A673 (cell line): ENCODE data around the gene SPATA25. TPM values are rescaled to one million over a fixed set of nuclear protein-coding genes. Genes with fewer than 3 reads are reported as not detected.

Source experiments
- Bru-seq: library from RNA; stranded (reverse); fragments of 400-500 nt; gene quantifications from one replicate; lab custom pipeline; 2021; lab: Mats Ljungman, UMichigan
- BruChase-seq, 2 experiments: library from RNA; stranded (reverse); fragments of 400-500 nt; gene quantifications; one replicate each; lab custom pipeline; 2021; lab: Mats Ljungman, UMichigan
- BruUV-seq: library from RNA; stranded (reverse); fragments of 400-500 nt; replicated peaks from 2 replicates; lab custom pipeline; 2021; lab: Mats Ljungman, UMichigan
- CTCF ChIA-PET: fragments of 300-600 bp; sonication (Branson Sonifier 250); formaldehyde crosslinking; loops from one replicate; lab custom pipeline; 2022; ENCODE audit warnings: antibody characterized with exemption; lab: Charles Lee
- POLR2A ChIA-PET: fragments of 300-600 bp; sonication (Branson Sonifier 250); formaldehyde crosslinking; loops from one replicate; lab custom pipeline; 2022; ENCODE audit warnings: antibody characterized with exemption; ENCODE audit not compliant: low non-redundant PET; lab: Charles Lee
- DNase-seq: peaks from one replicate; pipeline ENCODE4 v3.0.0-alpha.2; 2015; ENCODE audit warnings: low spot score
- H3K27ac ChIP-seq: fragments of 200-600 bp; sonication (generic); 2 replicates; pipeline ENCODE4 v1.5.1; 2016; ENCODE audit warnings: mixed run types, low read depth, mild to moderate bottlenecking, mixed read lengths, antibody characterized with exemption, low read length; ENCODE audit not compliant: poor library complexity, severe bottlenecking
- H3K27me3 ChIP-seq: fragments of 200-600 bp; sonication (generic); replicated peaks from 2 replicates; pipeline ENCODE4 v1.6.1; 2017; ENCODE audit warnings: mixed run types, low read depth, mild to moderate bottlenecking, mixed read lengths, antibody characterized with exemption, low read length; ENCODE audit not compliant: insufficient read depth, poor library complexity
- H3K36me3 ChIP-seq: fragments of 200-600 bp; sonication (generic); 2 replicates; pipeline ENCODE4 v1.6.1; 2016; ENCODE audit warnings: mixed run types, mild to moderate bottlenecking, mixed read lengths, antibody characterized with exemption, low read length; ENCODE audit not compliant: insufficient read depth, poor library complexity, severe bottlenecking
- H3K4me1 ChIP-seq: fragments of 200-600 bp; sonication (generic); 2 replicates; pipeline ENCODE4 v1.6.1; 2017; ENCODE audit warnings: mixed run types, mild to moderate bottlenecking, mixed read lengths, antibody characterized with exemption, low read length; ENCODE audit not compliant: insufficient read depth, poor library complexity, severe bottlenecking
- H3K4me3 ChIP-seq: fragments of 200-600 bp; sonication (generic); 2 replicates; pipeline ENCODE4 v1.5.1; 2016; ENCODE audit warnings: low read depth, mixed run types, mild to moderate bottlenecking, mixed read lengths, low read length; ENCODE audit not compliant: poor library complexity, severe bottlenecking
- H3K9me3 ChIP-seq: fragments of 200-600 bp; sonication (generic); 2 replicates; pipeline ENCODE4 v1.6.1; 2016; ENCODE audit warnings: mixed run types, low read depth, mild to moderate bottlenecking, mixed read lengths, antibody characterized with exemption, low read length; ENCODE audit not compliant: poor library complexity, severe bottlenecking
- EZH2 ChIP-seq: fragments of 200-600 bp; sonication (generic); IDR thresholded peaks from 2 replicates; pipeline ENCODE4 v1.6.1; 2017; ENCODE audit warnings: borderline replicate concordance, low read depth, mild to moderate bottlenecking, mixed read lengths, antibody characterized with exemption, low read length; ENCODE audit not compliant: poor library complexity, severe bottlenecking
- intact Hi-C: fragments of 100-400 bp; cut with micrococcal nuclease; formaldehyde crosslinking; loops from one replicate; pipeline ENCODE4 v1.10.0; 2022; ENCODE audit not compliant: unreplicated experiment
- long read RNA-seq: library from polyadenylated mRNA; stranded (forward); transcript quantifications from one replicate; pipeline ENCODE4 v2.0.0, GENCODE V29; 2022
- total RNA-seq: library from RNA; stranded (reverse); gene quantifications from 2 replicates; pipeline ENCODE4 v1.2.3, GENCODE V29; 2021
- TF ChIP-seq, protein P1 (sequence below): fragments of 300-800, 200-600 bp; sonication (generic); conservative IDR thresholded peaks from 2 replicates; pipeline ENCODE4 v1.5.1; 2017; ENCODE audit warnings: low read depth, mild to moderate bottlenecking, antibody characterized with exemption, low read length, moderate library complexity, mixed read lengths

SPATA25 gene
- total RNA-seq (1.9 and 2.0 TPM in 2 replicates), Bru-seq, nascent RNA (percentile 50 among the genes with signal in this experiment), BruChase-seq, experiment 1, labeled RNA remaining after a 2-hour chase (percentile 53 among the genes with signal in this experiment), BruChase-seq, experiment 2, labeled RNA remaining after a 6-hour chase (percentile 63 among the genes with signal in this experiment)
- long read RNA-seq = 0 reads

GRCh38 chr20:45887346-45887715 is at the start of gene SPATA25:
Gene SPATA25, minus strand, starts transcription at chr20:45887622. Its CDS starts 32 bp downstream, at chr20:45887590.
- BruUV-seq = no TSS peak
- intact Hi-C loops = no loop called here
- H3K27me3 ChIP-seq = no peaks in the 10 kb centered on the region
- no peak within 1 kb of the TSS for H3K27ac ChIP-seq
- TF ChIP-seq EZH2 = no peak
- TF ChIP-seq, protein P1, sequence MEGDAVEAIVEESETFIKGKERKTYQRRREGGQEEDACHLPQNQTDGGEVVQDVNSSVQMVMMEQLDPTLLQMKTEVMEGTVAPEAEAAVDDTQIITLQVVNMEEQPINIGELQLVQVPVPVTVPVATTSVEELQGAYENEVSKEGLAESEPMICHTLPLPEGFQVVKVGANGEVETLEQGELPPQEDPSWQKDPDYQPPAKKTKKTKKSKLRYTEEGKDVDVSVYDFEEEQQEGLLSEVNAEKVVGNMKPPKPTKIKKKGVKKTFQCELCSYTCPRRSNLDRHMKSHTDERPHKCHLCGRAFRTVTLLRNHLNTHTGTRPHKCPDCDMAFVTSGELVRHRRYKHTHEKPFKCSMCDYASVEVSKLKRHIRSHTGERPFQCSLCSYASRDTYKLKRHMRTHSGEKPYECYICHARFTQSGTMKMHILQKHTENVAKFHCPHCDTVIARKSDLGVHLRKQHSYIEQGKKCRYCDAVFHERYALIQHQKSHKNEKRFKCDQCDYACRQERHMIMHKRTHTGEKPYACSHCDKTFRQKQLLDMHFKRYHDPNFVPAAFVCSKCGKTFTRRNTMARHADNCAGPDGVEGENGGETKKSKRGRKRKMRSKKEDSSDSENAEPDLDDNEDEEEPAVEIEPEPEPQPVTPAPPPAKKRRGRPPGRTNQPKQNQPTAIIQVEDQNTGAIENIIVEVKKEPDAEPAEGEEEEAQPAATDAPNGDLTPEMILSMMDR = no peak
- POLR2A ChIA-PET = no interaction called here
- no peaks in the 10 kb centered on the region for H3K9me3 ChIP-seq
- CTCF ChIA-PET = no interaction called here
- peaks cover 7% of the 10 kb centered on the region for H3K4me1 ChIP-seq
- no peak for DNase-seq
- H3K4me3 ChIP-seq = no peak within 1 kb of the TSS
- H3K36me3 ChIP-seq = peaks cover 18% of the 10 kb centered on the region

DNA sequence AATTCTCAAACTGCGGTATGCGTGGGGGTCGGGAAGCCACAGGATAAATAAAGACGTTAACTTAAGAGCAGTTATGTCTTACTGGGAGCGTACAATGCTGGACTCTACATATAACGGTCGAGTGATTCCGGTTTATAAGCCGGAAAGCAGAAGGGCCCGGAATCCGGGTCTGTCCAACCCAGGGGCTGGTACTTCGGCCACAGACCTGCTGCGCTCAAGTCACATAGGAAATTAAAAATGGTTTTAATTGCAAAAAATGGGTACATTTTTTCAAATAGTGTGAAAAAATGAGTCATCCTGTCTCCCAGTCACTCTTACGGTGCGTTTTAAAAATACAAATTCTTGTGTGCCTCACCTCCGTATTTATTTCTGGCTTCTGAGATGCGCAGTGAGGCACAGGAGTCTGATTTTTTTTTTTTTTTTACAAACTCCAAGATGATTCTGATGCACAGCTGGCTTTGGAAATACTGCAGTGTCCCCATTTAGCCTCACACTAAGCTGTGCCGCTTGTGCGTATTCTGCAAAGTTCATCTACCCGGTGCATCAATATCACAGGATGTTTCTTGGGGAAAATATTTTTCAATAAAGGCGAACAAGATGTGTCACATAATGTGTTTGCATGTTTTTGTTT is 48.1 kb upstream of the SPATA25 start:
- peaks cover 27% of the 10 kb centered on the region for H3K36me3 ChIP-seq
- no peaks in the 10 kb centered on the region for H3K27me3 ChIP-seq
- peaks cover 36% of the 10 kb centered on the region for H3K4me1 ChIP-seq
- intact Hi-C loops = no loop called here
- DNase-seq = no peak
- peak overlapping the region; percentile 97 for H3K4me3 ChIP-seq
- peak overlapping the region; percentile 100 for H3K27ac ChIP-seq
- no peaks in the 10 kb centered on the region for H3K9me3 ChIP-seq
- ChIA-PET CTCF (interaction anchor here (0.6 to 0.7 kb wide), 2 partner anchors 51 to 186 kb away, joined by 3 to 6 read pairs; no protein-coding TSS in a partner anchor), POLR2A (interaction anchor here (0.6 to 0.7 kb wide), 2 partner anchors 96 to 116 kb away, joined by 10 to 11 read pairs; no protein-coding TSS in a partner anchor)
- TSS peak; percentile 80 for BruUV-seq
- TF ChIP-seq, protein P1 = no peak
- TF ChIP-seq EZH2 = no peak

GRCh38 chr20:45934586-45935415 is 47.4 kb upstream of the SPATA25 start, which contains the start of gene PCIF1:
Gene PCIF1, plus strand, starts transcription at chr20:45934683. Its CDS starts 4,317 bp downstream, at chr20:45939000.
- CTCF ChIA-PET = interaction anchor here (0.7 to 0.8 kb wide), 2 partner anchors 35 to 187 kb away, joined by 4 to 6 read pairs; no protein-coding TSS in a partner anchor
- intact Hi-C loops = no loop called here
- no TSS peak for BruUV-seq

More at GRCh38 chr20:45934586-45935415, 47.4 kb upstream of the SPATA25 start, which contains the start of gene PCIF1:
- H3K27ac ChIP-seq = peak within 1 kb of the TSS; percentile 100
- POLR2A ChIA-PET = interaction anchor here (0.6 to 0.7 kb wide), 2 partner anchors 97 to 115 kb away, joined by 10 to 11 read pairs; no protein-coding TSS in a partner anchor
- DNase-seq = peak; percentile 98
- H3K27me3 ChIP-seq = no peaks in the 10 kb centered on the region
- no peaks in the 10 kb centered on the region for H3K9me3 ChIP-seq
- TF ChIP-seq, protein P1 = no peak
- no peak for TF ChIP-seq EZH2
- peak within 1 kb of the TSS; percentile 97 for H3K4me3 ChIP-seq
- peaks cover 36% of the 10 kb centered on the region for H3K4me1 ChIP-seq
- H3K36me3 ChIP-seq = peaks cover 20% of the 10 kb centered on the region
